GM12878 (cell line): ENCODE results near the gene LIMD2.
"Not testable (repeated sequence)": the region's sequence is repeated elsewhere in the genome, so short reads cannot be mapped to it uniquely, and the experiment has no call there.

ENCODE experiments used
- CEBPB ChIP-seq, 2 experiments: fragments of 150-350 bp in 1 of 2; IDR thresholded peaks; 2 replicates each; pipeline ENCODE4 v1.6.1; 2012 to 2014; ENCODE audit warnings: low read depth in 2 of 2, low read length in 2 of 2, borderline replicate concordance in 1 of 2, inconsistent platforms in 1 of 2
- MXI1 ChIP-seq: fragments of 150-350 bp; IDR thresholded peaks from 2 replicates; pipeline ENCODE4 v1.6.1; 2011; ENCODE audit warnings: low read depth, mild to moderate bottlenecking, inconsistent platforms, low read length, improper control_type of control experiment
- NBN ChIP-seq: fragments of 450-650 bp; IDR thresholded peaks from 2 replicates; pipeline ENCODE4 v1.6.1; 2016
- NRF1 ChIP-seq: conservative IDR thresholded peaks from 2 replicates; pipeline ENCODE4 v1.6.1; 2011; ENCODE audit warnings: mild to moderate bottlenecking, low read depth, low read length, improper control_type of control experiment
- POLR2A ChIP-seq: IDR thresholded peaks from 2 replicates; pipeline ENCODE4 v1.6.1; 2011; ENCODE audit warnings: low read depth, mild to moderate bottlenecking, low read length
- SIN3A ChIP-seq: IDR thresholded peaks from 2 replicates; pipeline ENCODE4 v1.6.1; 2012; ENCODE audit warnings: low read depth, low read length, improper control_type of control experiment
- TCF3 ChIP-seq: IDR thresholded peaks from 2 replicates; pipeline ENCODE4 v1.6.1; 2012; ENCODE audit warnings: low read depth, mild to moderate bottlenecking, low read length, borderline replicate concordance; ENCODE audit not compliant: insufficient read depth
- ZNF274 ChIP-seq: IDR thresholded peaks from one replicate; pipeline ENCODE4 v1.8.0; 2011; ENCODE audit not compliant: insufficient read length, insufficient read depth
- TF ChIP-seq, protein P1 (sequence below), 3 experiments: IDR thresholded peaks in 2 of 3; conservative IDR thresholded peaks in 1 of 3; 2 replicates each; pipeline ENCODE4 v1.5.1; 2011; ENCODE audit warnings: low read depth in 3 of 3, low read length in 3 of 3, mild to moderate bottlenecking in 3 of 3, control low read depth in 2 of 3, moderate library complexity in 2 of 3, inconsistent platforms in 1 of 3, mixed read lengths in 1 of 3; ENCODE audit not compliant: control insufficient read depth in 2 of 3, insufficient read depth in 1 of 3; ENCODE audit errors: extremely low read depth in 1 of 3
- TF ChIP-seq, protein P2 (sequence below): fragments of 450-650 bp; IDR thresholded peaks from 2 replicates; pipeline ENCODE4 v1.6.1; 2018; ENCODE audit warnings: mild to moderate bottlenecking, low read depth, moderate library complexity; ENCODE audit not compliant: partially characterized antibody
- TF ChIP-seq, protein P3 (sequence below): IDR thresholded peaks from 2 replicates; pipeline ENCODE4 v1.6.1; 2012; ENCODE audit warnings: low read depth, low read length, improper control_type of control experiment
- TF ChIP-seq, protein P4 (sequence below): fragments of 450-650 bp; IDR thresholded peaks from 2 replicates; pipeline ENCODE4 v1.6.1; 2017; ENCODE audit warnings: borderline replicate concordance

DNA sequence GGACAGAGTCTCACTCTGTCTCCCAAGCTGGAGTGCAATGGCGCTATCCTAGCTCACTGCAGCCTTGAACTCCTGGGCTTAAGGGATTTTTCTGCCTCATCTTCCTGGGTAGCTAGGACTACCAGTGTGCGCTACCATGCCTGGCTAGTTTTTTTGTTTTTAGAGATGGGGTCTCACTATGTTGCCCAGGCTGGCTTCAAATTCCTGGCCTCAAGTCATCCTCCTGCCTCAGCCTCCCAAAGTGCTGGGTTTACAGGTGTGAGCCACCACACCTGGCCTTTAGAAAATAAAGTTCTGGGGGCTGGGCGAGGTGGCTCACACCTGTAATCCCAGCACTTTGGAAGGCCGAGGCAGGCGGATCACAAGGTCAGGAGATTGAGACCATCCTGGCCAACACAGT, 20.3 kb upstream of the LIMD2 start:
- TF ChIP-seq, protein P1, sequence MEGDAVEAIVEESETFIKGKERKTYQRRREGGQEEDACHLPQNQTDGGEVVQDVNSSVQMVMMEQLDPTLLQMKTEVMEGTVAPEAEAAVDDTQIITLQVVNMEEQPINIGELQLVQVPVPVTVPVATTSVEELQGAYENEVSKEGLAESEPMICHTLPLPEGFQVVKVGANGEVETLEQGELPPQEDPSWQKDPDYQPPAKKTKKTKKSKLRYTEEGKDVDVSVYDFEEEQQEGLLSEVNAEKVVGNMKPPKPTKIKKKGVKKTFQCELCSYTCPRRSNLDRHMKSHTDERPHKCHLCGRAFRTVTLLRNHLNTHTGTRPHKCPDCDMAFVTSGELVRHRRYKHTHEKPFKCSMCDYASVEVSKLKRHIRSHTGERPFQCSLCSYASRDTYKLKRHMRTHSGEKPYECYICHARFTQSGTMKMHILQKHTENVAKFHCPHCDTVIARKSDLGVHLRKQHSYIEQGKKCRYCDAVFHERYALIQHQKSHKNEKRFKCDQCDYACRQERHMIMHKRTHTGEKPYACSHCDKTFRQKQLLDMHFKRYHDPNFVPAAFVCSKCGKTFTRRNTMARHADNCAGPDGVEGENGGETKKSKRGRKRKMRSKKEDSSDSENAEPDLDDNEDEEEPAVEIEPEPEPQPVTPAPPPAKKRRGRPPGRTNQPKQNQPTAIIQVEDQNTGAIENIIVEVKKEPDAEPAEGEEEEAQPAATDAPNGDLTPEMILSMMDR (IDR thresholded peaks at IDR 0.05 in 2 of 3, conservative IDR thresholded peaks at IDR 0.05 in 1 of 3; ENCODE audit: control insufficient read depth in 2 of 3, extremely low read depth in 1 of 3, insufficient read depth in 1 of 3, low read depth in 3 of 3, low read length in 3 of 3) = not testable (repeated sequence)
- TF ChIP-seq ZNF274; MXI1; POLR2A; NBN; NRF1; CEBPB (IDR thresholded peaks at IDR 0.05; ENCODE audit: borderline replicate concordance in 1 of 2, low read depth in 2 of 2, low read length in 2 of 2); TCF3; SIN3A: not testable (repeated sequence)
- TF ChIP-seq, protein P2, sequence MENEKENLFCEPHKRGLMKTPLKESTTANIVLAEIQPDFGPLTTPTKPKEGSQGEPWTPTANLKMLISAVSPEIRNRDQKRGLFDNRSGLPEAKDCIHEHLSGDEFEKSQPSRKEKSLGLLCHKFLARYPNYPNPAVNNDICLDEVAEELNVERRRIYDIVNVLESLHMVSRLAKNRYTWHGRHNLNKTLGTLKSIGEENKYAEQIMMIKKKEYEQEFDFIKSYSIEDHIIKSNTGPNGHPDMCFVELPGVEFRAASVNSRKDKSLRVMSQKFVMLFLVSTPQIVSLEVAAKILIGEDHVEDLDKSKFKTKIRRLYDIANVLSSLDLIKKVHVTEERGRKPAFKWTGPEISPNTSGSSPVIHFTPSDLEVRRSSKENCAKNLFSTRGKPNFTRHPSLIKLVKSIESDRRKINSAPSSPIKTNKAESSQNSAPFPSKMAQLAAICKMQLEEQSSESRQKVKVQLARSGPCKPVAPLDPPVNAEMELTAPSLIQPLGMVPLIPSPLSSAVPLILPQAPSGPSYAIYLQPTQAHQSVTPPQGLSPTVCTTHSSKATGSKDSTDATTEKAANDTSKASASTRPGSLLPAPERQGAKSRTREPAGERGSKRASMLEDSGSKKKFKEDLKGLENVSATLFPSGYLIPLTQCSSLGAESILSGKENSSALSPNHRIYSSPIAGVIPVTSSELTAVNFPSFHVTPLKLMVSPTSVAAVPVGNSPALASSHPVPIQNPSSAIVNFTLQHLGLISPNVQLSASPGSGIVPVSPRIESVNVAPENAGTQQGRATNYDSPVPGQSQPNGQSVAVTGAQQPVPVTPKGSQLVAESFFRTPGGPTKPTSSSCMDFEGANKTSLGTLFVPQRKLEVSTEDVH = not testable (repeated sequence)
- TF ChIP-seq, protein P3, sequence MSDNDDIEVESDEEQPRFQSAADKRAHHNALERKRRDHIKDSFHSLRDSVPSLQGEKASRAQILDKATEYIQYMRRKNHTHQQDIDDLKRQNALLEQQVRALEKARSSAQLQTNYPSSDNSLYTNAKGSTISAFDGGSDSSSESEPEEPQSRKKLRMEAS = not testable (repeated sequence)
- TF ChIP-seq, protein P4, sequence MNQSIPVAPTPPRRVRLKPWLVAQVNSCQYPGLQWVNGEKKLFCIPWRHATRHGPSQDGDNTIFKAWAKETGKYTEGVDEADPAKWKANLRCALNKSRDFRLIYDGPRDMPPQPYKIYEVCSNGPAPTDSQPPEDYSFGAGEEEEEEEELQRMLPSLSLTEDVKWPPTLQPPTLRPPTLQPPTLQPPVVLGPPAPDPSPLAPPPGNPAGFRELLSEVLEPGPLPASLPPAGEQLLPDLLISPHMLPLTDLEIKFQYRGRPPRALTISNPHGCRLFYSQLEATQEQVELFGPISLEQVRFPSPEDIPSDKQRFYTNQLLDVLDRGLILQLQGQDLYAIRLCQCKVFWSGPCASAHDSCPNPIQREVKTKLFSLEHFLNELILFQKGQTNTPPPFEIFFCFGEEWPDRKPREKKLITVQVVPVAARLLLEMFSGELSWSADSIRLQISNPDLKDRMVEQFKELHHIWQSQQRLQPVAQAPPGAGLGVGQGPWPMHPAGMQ = not testable (repeated sequence)
